Kidney epithelial cell (primary cell): ENCODE data around the gene UNC5C. TPM values are rescaled to one million over a fixed set of nuclear protein-coding genes. Genes with fewer than 3 reads are reported as not detected.
"Not testable (repeated sequence)": the region's sequence is repeated elsewhere in the genome, so short reads cannot be mapped to it uniquely, and the experiment has no call there.

Source experiments
- DNase-seq: peaks from one replicate; pipeline ENCODE4 v3.0.0-alpha.2; 2010; ENCODE audit warnings: low read depth
- H3K27me3 ChIP-seq: 2 replicates; pipeline ENCODE4 v1.6.0; 2011; ENCODE audit warnings: low read length; ENCODE audit not compliant: control insufficient read depth, insufficient read depth
- H3K36me3 ChIP-seq: 2 replicates; pipeline ENCODE4 v1.5.1; 2011; ENCODE audit warnings: low read length; ENCODE audit not compliant: control insufficient read depth, insufficient read depth
- H3K4me3 ChIP-seq: 2 replicates; pipeline ENCODE4 v1.5.1; 2011; ENCODE audit warnings: low read depth, mild to moderate bottlenecking, control low read depth, low read length
- total RNA-seq: library from RNA; depleted of rRNA; stranded (reverse); fragments of >200 nt; gene quantifications from 2 replicates; pipeline ENCODE4 v1.2.3, GENCODE V29; 2015
- TF ChIP-seq, protein P1 (sequence below): IDR thresholded peaks from 2 replicates; pipeline ENCODE4 v1.5.1; 2011; ENCODE audit warnings: mild to moderate bottlenecking, moderate library complexity, low read length, control low read depth, inconsistent platforms; ENCODE audit not compliant: insufficient read depth, poor library complexity, severe bottlenecking

The UNC5C gene
- total RNA-seq, 1 donor from 2014 or later: 2.8 TPM

DNA sequence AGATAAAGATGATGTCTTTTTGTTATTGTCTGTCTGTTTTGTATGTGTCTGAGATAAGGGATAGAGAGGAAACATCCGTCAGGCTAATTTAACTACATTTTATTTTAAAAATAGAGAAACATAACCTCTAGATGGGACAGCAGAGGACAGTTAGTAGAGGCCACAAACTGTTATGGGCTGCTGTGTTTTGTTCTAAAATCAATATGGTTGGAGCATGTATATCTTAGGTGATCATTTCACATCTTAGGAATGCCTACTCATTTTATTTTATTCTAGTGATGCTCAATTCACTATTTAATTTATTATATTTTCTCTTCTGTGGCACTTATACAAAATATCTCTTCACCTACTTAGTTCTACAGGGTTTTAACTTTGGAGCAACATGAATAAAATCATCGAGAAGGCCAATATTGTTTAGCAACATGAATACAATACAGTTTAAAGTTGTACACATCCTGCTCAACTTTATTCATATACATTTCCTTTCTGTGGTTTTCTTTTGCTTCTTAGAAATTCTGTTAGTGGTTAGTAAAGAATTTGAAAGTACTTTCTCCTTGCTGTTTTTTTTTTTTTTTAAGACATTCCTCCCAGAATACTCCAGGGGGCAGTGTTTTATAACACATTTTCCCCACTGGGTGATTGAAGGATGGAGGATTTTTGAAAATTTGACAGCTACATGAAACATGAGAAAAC, 392.9 kb downstream of the UNC5C start:
- peak; percentile 18 for DNase-seq
- TF ChIP-seq, protein P1, sequence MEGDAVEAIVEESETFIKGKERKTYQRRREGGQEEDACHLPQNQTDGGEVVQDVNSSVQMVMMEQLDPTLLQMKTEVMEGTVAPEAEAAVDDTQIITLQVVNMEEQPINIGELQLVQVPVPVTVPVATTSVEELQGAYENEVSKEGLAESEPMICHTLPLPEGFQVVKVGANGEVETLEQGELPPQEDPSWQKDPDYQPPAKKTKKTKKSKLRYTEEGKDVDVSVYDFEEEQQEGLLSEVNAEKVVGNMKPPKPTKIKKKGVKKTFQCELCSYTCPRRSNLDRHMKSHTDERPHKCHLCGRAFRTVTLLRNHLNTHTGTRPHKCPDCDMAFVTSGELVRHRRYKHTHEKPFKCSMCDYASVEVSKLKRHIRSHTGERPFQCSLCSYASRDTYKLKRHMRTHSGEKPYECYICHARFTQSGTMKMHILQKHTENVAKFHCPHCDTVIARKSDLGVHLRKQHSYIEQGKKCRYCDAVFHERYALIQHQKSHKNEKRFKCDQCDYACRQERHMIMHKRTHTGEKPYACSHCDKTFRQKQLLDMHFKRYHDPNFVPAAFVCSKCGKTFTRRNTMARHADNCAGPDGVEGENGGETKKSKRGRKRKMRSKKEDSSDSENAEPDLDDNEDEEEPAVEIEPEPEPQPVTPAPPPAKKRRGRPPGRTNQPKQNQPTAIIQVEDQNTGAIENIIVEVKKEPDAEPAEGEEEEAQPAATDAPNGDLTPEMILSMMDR: peak; percentile 51
- Histone ChIP-seq H3K4me3 (no peak overlapping the region), H3K27me3 (no peaks in the 10 kb centered on the region), H3K36me3 (no peaks in the 10 kb centered on the region)

DNA sequence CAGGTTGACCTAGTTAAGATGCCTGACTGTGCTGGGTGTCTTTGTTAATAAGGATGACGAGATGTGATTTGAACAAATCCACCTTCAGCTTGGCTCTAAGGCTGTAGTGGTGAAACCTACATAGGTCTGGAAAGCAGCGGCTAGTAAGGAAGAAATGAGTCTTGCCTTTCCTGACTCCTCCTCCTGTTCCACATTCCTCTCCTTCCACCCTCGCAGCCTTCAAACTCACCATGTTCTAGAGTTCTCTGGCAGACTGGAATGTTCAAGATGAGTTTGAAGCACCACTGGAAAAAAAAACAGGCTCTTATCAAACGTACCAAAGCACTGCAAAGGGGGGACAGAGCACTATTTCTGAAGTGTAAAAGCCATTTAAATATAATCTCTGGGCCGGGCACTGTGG, 395.6 kb downstream of the UNC5C start:
- Histone ChIP-seq H3K4me3 (no peak overlapping the region), H3K36me3 (no peaks in the 10 kb centered on the region), H3K27me3 (no peaks in the 10 kb centered on the region)
- no peak for DNase-seq
- TF ChIP-seq, protein P1: no peak

DNA sequence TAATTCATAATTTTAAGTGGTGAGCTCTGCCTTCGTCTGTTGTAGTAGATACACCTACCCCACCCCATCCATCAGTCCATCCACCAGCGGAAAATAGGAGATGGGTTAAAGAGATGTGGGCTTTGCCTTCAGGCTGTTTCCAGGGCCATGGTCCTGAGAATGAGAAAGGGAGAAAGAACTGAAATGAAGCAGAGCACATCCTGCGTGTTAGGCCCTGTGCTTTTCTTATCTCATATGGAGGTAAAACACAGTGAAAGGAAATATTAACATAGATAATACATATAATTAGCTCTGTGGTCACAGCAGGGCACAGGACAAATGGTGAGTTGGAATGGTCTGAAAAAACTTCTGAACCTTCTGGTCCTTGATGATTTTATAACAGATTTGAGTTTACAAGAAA, 397.5 kb downstream of the UNC5C start:
- DNase-seq: no peak
- H3K4me3 ChIP-seq: no peak overlapping the region
- H3K27me3 ChIP-seq: no peaks in the 10 kb centered on the region
- TF ChIP-seq, protein P1: no peak
- H3K36me3 ChIP-seq: no peaks in the 10 kb centered on the region

DNA sequence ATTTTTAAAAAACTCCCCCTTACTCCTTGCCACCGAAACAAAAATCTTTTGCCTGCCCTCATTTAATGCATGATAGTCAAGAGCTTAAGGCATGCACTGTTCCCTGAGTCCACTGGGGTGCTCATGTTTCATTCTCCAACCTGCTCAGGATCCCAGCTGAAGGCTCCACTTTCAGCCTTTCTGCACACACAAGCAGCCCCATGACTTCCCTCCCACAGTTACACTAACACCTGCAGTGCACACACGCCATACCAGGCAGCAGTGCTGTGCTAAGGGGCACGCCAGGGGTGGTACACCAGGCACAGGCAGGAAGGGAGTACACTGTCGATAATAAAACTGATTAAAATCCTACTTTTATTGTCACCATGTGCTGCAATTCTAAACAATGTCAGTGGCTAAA, 405.8 kb downstream of the UNC5C start:
- Histone ChIP-seq H3K4me3 (no peak overlapping the region), H3K36me3 (no peaks in the 10 kb centered on the region), H3K27me3 (no peaks in the 10 kb centered on the region)
- TF ChIP-seq, protein P1: no peak
- DNase-seq: no peak

DNA sequence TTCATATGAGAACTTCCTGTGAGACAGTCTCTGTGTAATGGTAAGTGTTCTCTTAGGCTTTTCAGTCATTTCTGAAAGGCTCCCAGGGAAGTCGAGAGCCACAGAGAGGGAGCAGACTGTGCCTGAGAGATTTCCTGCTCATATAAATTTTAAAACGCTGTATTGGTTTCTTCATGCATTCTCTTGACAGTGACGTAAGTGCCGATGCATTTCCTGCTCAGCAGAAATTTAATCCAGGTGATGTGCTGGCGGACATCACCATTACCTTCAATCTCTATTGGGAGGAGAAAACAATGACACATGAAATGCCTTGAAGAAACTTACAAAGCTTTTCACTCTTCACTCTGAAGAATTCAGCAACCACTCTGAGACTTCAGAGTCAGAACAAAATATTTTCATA, 407.4 kb downstream of the UNC5C start:
- Histone ChIP-seq H3K36me3 (no peaks in the 10 kb centered on the region), H3K27me3 (no peaks in the 10 kb centered on the region), H3K4me3 (no peak overlapping the region)
- no peak for DNase-seq
- TF ChIP-seq, protein P1: no peak

DNA sequence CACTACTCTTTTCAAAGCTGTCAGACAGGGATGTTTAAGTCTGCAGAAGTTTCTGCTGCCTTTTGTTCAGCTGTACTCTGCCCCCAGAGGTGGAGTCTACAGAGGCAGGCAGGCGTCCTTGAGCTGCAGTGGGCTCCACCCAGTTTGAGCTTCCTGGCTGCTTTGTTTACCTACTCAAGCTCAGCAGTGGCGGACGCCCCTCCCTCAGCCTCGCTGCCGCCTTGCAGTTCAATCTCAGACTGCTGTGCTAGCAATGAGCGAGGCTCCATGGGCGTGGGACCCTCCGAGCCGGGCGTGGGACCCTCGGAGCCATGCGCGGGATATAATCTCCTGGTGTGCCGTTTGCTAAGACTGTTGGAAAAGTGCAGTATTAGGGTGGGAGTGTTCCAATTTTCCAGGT, 409.3 kb downstream of the UNC5C start:
- not testable (repeated sequence) for H3K36me3 ChIP-seq, DNase-seq, H3K27me3 ChIP-seq, H3K4me3 ChIP-seq

DNA sequence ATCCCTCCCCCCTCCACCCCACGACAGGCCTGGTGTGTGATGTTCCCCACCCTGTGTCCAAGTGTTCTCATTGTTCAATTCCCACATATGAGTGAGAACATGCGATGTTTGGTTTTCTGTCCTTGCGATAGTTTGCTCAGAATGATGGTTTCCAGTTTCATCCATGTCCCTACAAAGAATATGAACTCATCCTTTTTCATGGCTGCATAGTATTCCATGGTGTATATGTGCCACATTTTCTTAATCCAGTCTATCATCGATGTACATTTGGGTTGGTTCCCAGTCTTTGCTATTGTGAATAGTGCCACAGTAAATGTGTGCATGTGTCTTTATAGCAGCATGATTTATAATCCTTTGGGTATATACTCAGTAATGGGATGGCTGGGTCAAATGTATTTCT, 414.8 kb downstream of the UNC5C start:
- DNase-seq, H3K4me3 ChIP-seq, H3K27me3 ChIP-seq, H3K36me3 ChIP-seq: not testable (repeated sequence)
